Raji (cell line): ENCODE measurements around the gene AIPL1.

Source experiments
- POLR2A ChIP-seq: IDR thresholded peaks from 2 replicates; pipeline ENCODE4 v1.6.1; 2011; ENCODE audit warnings: low read depth, low read length, control low read depth; ENCODE audit not compliant: insufficient read depth

Gene AIPL1

DNA sequence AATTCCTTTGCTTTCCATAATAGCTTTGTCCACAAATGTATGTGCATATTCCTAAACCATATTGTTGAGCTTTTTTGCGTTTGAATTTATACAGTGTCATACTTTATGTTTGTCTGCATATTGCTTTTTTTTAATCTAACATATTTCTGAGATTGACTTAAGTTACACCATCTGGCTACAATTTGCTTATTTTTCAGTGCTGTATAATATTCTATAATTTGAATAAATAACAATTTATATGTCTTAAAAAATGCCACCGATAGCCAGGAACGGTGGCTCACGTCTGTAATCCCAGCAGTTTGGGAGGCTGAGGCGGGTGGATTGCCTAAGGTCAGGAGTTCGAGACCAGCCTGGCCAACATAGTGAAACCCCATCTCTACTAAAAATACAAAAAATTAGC is 7.9 kb upstream of the AIPL1 start:
- TF ChIP-seq POLR2A = no peak

DNA sequence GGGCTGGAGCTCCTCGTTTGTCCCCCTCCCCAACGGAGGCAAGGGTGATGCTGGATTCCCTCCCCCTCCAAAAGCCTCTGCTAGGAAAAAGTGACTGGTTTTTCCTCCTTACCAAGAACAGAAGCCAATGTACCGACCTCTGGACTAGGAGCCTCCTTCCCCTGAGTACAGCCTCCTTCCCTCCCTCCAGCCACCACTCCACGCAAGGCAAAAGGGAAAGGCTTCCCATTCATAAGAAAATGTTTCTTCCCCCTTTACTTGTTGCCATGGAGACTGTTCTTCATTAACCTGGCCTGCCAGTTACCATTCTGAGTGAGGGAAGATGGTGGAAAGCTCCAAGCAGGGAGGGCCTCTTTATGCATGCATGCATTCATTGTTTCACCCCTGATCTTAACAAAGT is 5.0 kb upstream of the AIPL1 start:
- TF ChIP-seq POLR2A = no peak

DNA sequence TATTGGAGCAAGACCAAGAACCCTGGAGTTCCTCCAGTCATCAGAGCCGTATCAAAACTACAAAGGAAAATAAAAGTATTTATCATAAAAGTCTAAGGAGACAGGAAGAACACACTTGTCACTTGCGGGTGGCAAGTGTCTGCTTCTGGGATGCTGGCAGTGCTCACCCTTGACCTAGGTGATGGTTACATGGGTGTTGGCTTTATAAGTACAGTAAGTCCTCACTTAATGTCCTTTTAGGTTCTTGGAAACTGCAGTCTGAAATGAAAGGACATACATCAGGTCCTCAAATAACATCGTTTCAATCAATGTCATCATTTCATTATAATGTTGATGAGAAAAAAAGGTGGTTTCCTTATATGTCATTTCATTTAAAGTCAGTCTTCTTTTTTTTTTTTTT is 3.0 kb upstream of the AIPL1 start:
- TF ChIP-seq POLR2A = no peak

DNA sequence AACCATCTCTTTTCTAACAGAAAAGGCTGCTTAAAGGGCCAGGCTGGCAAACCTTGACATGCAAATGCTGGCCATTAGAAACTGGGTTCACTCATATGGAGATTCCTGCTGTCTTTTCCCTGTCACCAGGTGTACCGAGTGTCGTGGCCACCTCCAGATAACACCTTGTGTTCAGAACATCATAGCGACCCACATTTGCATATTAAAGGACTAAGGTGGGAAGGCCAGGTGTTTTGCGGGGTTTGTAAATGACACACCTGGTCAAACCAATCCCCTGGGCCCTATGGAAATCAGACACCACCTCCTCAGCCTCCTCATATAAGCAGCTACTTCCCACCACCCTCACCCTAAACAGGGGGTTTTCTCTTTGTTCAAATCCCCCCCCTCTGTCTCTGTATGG is 2.5 kb upstream of the AIPL1 start:
- no peak for TF ChIP-seq POLR2A

- no peak for TF ChIP-seq POLR2A
These were observed 1.0 kb upstream of the AIPL1 start for GRCh38 chr17:6435968-6436367.

DNA sequence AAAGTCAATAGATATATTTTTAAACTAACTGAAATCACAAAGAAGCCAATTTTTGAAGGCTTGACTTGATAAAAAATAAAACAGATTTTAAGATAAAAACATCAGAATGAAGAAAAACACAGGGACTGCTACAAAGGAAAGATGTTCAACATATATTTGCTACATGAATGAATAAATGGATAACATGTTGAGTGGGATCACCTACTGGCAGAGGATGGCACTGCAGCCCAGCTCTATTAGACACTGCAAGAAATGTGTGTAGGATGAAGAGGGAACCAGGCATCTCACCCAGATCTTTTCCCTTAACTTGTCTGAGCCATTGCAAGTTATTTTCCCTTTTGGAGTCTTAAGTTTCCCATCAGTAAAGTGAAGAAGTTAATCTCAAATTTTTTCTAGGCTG is 4.2 kb downstream of the AIPL1 start:
- TF ChIP-seq POLR2A = no peak

DNA sequence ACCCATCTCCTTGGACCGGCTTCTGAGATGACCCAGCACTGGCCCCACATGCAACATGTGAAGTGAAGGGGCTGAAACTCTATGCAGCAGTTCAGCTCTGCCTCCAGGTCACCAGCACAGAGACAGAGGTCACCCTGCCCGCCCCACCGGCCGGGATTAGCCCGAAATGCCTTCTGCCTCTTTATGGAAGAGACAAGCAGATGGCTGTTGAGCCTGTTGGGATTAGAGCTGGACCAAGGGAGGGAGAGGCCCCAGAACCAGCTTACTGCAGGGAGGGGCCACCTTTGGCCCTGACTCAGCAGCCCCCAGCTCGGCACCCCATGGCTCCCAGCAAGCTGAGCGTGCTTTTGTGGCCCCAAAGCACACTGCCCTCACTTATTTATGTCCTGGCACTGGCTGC is 5.7 kb downstream of the AIPL1 start:
- TF ChIP-seq POLR2A = no peak

DNA sequence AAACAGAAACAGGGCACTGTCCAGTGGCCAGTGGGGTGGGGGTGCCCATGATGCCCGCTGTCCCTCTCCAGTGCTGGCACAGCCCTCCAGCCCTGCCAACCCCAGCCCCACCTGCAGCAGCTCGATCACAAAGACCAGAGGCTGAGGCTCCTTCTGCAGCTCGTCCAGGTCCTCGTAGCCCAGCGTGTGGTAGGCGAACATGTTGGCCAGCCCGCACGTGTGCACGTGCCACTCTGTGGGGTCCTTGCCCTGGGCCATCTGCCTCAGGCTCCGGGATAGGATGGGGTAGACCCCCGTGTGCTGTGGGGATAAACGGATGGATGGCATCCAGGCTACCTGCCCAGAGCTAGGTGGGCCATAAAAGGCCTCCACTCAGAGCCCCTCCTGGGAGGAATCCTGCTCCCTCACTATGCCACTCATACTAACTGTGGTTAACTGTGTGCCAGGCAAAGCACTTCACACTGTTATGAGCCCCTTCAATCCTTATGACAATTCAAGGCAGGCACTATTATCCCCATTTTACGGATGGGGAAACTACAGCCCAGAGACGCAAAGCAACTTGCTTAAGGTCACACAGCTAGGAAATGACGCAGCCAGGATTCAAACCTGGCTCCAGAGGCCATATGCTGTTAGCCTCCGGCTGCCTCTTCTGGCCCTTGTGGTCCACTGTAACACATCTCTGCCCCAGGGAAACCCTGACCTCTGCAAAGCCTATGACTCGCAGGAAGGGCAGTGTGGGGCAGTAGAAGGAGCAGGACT is 6.5 kb downstream of the AIPL1 start:
- no peak for TF ChIP-seq POLR2A

GRCh38 chr17:6427279-6427781 is 7.6 kb downstream of the AIPL1 start:
- no peak for TF ChIP-seq POLR2A

DNA sequence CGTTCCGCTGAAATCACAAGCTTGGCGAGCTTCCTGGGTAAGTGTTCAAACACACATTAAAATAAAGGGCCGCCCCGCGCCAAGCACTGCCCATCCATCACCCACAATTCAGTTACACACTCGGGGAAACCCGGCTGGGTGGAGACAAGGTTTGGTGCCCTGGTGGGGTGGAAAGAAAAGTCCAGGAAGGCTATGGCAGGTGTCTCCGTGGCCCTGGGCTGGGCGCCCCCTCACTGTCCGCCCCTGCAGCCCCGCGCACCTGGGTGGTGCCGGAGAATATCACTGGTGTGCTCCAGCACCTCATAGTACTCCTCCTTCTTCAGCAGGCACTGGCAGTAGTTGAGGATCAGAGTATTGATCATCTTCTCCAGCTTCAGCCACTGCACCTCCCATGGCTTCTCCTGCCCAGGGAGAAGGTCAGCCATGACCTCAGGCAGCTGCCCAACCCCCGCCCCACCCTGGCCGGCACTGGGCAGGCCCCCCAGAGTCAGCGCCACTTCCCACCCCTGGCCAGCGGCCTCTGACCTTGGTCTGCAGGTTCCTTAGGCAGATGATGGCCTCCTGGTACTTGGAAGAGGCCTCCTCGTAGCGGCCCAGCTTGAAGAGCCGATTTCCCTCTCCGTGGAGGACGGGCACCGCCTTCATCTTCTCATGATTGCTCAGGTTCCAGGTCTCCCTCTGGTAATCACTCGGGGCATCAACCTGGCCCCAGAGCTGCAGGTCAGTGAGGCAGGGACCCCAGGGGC is 8.4 kb downstream of the AIPL1 start:
- no peak for TF ChIP-seq POLR2A

DNA sequence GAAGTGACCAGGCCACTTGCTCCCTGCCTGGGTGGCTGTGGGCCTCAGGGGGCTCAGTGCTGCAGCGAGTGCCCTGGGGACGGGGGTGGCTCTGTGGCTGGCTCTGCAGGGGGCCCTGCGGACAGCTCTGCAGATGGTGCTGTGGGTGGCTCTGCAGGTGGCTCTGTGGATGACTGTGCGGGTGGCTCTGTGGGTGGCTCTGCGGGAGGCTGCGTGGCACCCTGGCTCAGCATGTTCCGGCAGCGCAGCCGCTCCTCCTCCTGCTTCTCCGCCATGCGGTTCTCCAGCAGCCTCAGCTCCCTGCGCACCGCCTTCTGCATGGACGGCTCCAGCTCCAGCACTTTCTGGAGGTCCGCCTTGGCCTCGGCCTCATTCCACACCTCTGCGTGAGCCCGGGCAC is 9.5 kb downstream of the AIPL1 start:
- no peak for TF ChIP-seq POLR2A

GRCh38 chr17:6423931-6424330 is 11.0 kb downstream of the AIPL1 start:
- no peak for TF ChIP-seq POLR2A

DNA sequence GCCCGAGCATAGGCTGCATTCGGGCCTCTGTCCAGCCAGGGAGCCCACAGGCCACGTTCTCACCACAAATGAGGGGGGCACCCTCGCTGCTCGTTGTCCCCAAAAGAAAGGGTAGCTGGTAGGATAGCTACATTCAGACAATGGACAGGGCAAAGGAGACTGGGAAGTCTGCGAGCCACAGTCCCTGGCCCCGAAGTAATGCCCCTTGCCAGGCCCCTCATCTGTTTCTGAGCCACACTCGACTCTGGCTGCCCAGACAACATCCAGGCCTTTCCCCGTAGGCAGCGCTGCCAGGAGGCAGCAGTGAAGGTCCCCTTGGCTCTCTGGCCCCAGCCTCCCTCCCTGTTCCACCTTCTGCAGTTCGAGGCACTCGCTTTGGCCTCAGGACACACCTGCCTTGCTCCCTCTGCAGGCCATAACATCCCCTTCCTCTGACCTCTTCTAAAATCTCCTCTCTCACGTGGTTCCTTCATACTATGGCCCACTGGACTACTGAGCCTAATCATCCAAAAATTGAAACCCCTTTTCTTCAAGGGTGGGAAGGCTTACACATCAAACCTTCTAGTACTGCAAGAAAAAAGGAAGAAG is 12.2 kb downstream of the AIPL1 start:
- no peak for TF ChIP-seq POLR2A

DNA sequence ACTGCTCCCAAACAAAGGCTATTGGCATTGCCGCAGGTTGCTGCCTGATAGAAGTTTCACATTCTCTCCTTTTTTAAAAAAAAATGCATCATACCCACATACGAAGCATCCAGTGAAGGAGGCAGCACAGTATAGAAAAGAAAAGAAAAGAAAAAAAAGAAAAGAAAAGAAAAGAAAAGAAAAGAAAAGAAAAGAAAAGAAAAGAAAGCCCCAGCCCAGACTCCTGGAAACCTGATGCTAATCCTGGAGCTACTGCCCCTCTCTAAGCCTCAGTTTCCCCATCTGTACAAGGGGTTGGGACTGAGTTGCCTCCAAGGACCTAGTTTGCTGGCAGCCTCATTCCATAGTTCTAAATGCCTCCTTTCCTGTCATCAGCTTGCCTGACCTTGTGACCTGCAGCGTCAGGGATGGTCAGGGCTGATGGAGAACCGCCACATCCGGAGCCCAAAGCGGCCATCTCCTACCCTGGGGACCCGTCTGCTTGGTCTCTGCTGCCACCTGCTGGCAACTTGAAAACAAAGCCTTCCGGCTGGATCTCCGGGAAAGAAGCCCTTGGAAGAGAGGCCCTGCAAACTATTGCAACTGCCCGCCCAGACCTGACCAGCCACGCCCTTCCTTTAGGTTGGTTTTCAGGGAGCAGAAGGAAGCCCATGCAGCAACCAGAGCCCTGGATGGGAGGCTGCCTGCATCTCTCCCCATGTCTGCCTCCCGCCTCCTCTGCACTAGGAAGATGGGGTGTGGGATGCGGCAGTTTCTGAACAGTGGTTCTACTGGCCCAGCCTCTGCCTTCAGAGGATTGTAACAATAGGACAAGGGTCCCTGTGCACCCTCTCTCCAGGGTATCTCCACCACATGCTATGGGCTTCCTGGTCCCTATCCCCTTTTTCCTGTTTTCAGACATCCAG is 13.0 kb downstream of the AIPL1 start:
- TF ChIP-seq POLR2A = no peak

DNA sequence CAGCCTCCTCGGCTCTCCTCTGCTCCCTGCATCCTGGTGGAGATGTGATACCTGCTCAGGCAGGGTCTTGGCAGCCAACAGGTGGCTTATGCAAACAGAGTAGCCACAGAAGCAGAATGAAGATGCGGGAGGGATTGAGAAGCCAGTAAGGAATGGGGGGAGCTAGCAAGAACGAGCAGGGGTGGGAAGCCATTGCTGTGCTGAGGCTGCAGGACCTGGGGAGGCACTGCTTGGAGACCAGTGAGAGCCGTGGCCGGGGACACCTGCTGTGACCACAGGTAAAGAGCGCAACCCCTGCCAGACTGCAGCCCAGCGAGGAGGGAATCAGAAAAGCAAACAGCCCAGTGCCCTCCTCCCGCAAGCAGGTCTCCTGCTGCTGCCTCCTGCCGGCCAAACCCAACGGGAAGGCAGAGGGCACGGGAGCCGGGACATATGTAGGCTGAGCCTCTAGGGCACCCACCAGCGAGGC is 14.7 kb downstream of the AIPL1 start:
- TF ChIP-seq POLR2A = no peak
